Endothelial cell of umbilical vein (primary cell): ENCODE results near the gene LST1. TPM values are rescaled to one million over a fixed set of nuclear protein-coding genes. Genes with fewer than 3 reads are reported as not detected.

Experiments used
- BruUV-seq: library from RNA; stranded (reverse); fragments of 400-500 nt; replicated peaks from 2 replicates; lab custom pipeline; 2021; lab: Mats Ljungman, UMichigan
- CTCF ChIA-PET: fragments of 300-600, 350-600 bp; sonication (Branson Sonifier 250); formaldehyde crosslinking; loops from one replicate; lab custom pipeline; 2021; ENCODE audit warnings: antibody characterized with exemption, inconsistent platforms; lab: Charles Lee
- POLR2A ChIA-PET: fragments of 300-600, 350-600 bp; sonication (Branson Sonifier 250); formaldehyde crosslinking; loops from one replicate; lab custom pipeline; 2021; ENCODE audit warnings: antibody characterized with exemption, inconsistent platforms; lab: Charles Lee
- DNase-seq: peaks from one replicate; pipeline ENCODE4 v3.0.0-alpha.2; 2011; ENCODE audit warnings: low read depth, low spot score
- FAIRE-seq: peaks from 2 replicates; lab custom pipeline; 2011; peaks lifted over from hg19 to GRCh38; lab: Jason Lieb, UNC
- H2AFZ ChIP-seq: 2 replicates; pipeline ENCODE4 v1.6.0; 2012; ENCODE audit warnings: low read depth, low read length, control low read depth, inconsistent platforms
- H3K27ac ChIP-seq: 2 replicates; pipeline ENCODE4 v1.5.1; 2011; ENCODE audit warnings: low read depth, mild to moderate bottlenecking, control low read depth, low read length, moderate library complexity; ENCODE audit not compliant: insufficient read depth
- H3K27me3 ChIP-seq, 2 experiments: 2 replicates each; pipeline versions ENCODE4 v1.6.0 to v1.6.1; 2011; ENCODE audit warnings: low read length in 2 of 2, mixed read lengths in 1 of 2; ENCODE audit not compliant: control insufficient read depth in 2 of 2, insufficient read depth in 2 of 2
- H3K36me3 ChIP-seq, 2 experiments: 2 replicates in 1 of 2; 3 replicates in 1 of 2; pipeline ENCODE4 v1.5.1; 2011; ENCODE audit warnings: low read length in 2 of 2, mild to moderate bottlenecking in 1 of 2, moderate library complexity in 1 of 2; ENCODE audit not compliant: control insufficient read depth in 2 of 2, insufficient read depth in 2 of 2; ENCODE audit errors: extremely low read depth in 1 of 2
- H3K4me1 ChIP-seq: 3 replicates; pipeline ENCODE4 v1.5.1; 2011; ENCODE audit warnings: mild to moderate bottlenecking, low read length; ENCODE audit not compliant: control insufficient read depth, insufficient read depth; ENCODE audit errors: extremely low read depth
- H3K4me2 ChIP-seq: 2 replicates; pipeline ENCODE4 v1.6.1; 2011; ENCODE audit warnings: low read length, control low read depth, mixed read lengths; ENCODE audit not compliant: insufficient read depth
- H3K4me3 ChIP-seq, 3 experiments: fragments of 200-600 bp in 1 of 3; sonication (generic), shearing (Covaris generic) in 1 of 3; replicated peaks in 1 of 3; 2 replicates each; pipeline ENCODE4 v1.5.1; 2011 to 2016; ENCODE audit warnings: control low read depth in 3 of 3, low read length in 3 of 3, mild to moderate bottlenecking in 2 of 3, inconsistent platforms in 1 of 3, low read depth in 1 of 3, moderate library complexity in 1 of 3; ENCODE audit not compliant: insufficient read depth in 1 of 3
- H3K79me2 ChIP-seq: 2 replicates; pipeline ENCODE4 v1.6.0; 2012; ENCODE audit warnings: low read length, inconsistent platforms; ENCODE audit not compliant: control insufficient read depth, insufficient read depth
- H3K9ac ChIP-seq: replicated peaks from 2 replicates; pipeline ENCODE3; 2011; ENCODE audit warnings: low read length, control low read depth; ENCODE audit not compliant: insufficient read depth; ENCODE audit errors: extremely low read depth
- H3K9me1 ChIP-seq: replicated peaks from 3 replicates; pipeline ENCODE4 v1.6.0; 2011; ENCODE audit warnings: mild to moderate bottlenecking, low read length; ENCODE audit not compliant: control insufficient read depth, insufficient read depth; ENCODE audit errors: extremely low read depth
- H3K9me3 ChIP-seq: replicated peaks from 2 replicates; pipeline ENCODE4 v1.5.1; 2012; ENCODE audit warnings: low read length, inconsistent platforms; ENCODE audit not compliant: control insufficient read depth, insufficient read depth
- H4K20me1 ChIP-seq: replicated peaks from 2 replicates; pipeline ENCODE3; 2011; ENCODE audit warnings: mild to moderate bottlenecking, low read length; ENCODE audit not compliant: control insufficient read depth, insufficient read depth; ENCODE audit errors: extremely low read depth
- EZH2 ChIP-seq: IDR thresholded peaks from 2 replicates; pipeline ENCODE4 v1.6.1; 2012; ENCODE audit warnings: borderline replicate concordance, low read depth, mild to moderate bottlenecking, moderate library complexity, low read length, inconsistent platforms; ENCODE audit not compliant: severe bottlenecking
- FOS ChIP-seq: IDR thresholded peaks from 2 replicates; pipeline ENCODE4 v1.6.1; 2011; ENCODE audit warnings: mild to moderate bottlenecking, low read length, moderate library complexity, borderline replicate concordance; ENCODE audit not compliant: insufficient read depth
- GATA2 ChIP-seq: IDR thresholded peaks from 2 replicates; pipeline ENCODE4 v1.7.0; 2011; ENCODE audit warnings: low read depth, mild to moderate bottlenecking, moderate library complexity, mixed read lengths, low read length; ENCODE audit not compliant: insufficient read length, insufficient read depth
- JUN ChIP-seq: IDR thresholded peaks from 2 replicates; pipeline ENCODE4 v1.6.1; 2011; ENCODE audit warnings: borderline replicate concordance, low read depth; ENCODE audit not compliant: insufficient read length, insufficient read depth
- MYC ChIP-seq: IDR thresholded peaks from one replicate; pipeline ENCODE4 v1.6.1; 2011; ENCODE audit warnings: mild to moderate bottlenecking, low read depth, low read length
- POLR2A ChIP-seq: IDR thresholded peaks from 2 replicates; pipeline ENCODE4 v1.6.1; 2012; ENCODE audit warnings: low read depth, mild to moderate bottlenecking, control low read depth, low read length
- POLR2AphosphoS5 ChIP-seq: IDR thresholded peaks from 2 replicates; pipeline ENCODE4 v1.6.1; 2012; ENCODE audit warnings: low read depth, mild to moderate bottlenecking, control low read depth, low read length, moderate library complexity; ENCODE audit not compliant: insufficient read depth
- dilution Hi-C: fragments of 300-500 bp; cut with MboI; formaldehyde crosslinking; loops from one replicate; pipeline ENCODE4 v1.15.0; 2019; ENCODE audit warnings: low sequenced_read_pairs; ENCODE audit not compliant: extremely low pct_ligation_motif_present
- intact Hi-C: fragments of 100-400 bp; cut with micrococcal nuclease; formaldehyde crosslinking; loops from one replicate; pipeline ENCODE4 v1.10.0; 2022
- polyA plus RNA-seq, 4 experiments: library from polyadenylated mRNA; depleted of rRNA in 3 of 4; stranded (reverse) in 3 of 4; unstranded in 1 of 4; fragments of >200 nt; gene quantifications; 2 replicates each; pipeline versions ENCODE4 v1.2.1 to v1.2.3, GENCODE V29; 2011 to 2012; ENCODE audit warnings: missing spikeins in 1 of 4
- total RNA-seq: library from RNA; stranded (reverse); gene quantifications from 2 replicates; pipeline ENCODE4 v1.2.3, GENCODE V29; 2021
- TF ChIP-seq, protein P1 (sequence below): IDR thresholded peaks from 2 replicates; pipeline ENCODE4 v1.6.1; 2011; ENCODE audit not compliant: insufficient read depth, insufficient read length
- TF ChIP-seq, protein P2 (sequence below), 2 donors: IDR thresholded peaks; 1 replicate in 1 of 2; 2 replicates in 1 of 2; pipeline ENCODE4 v1.5.1; 2011; ENCODE audit warnings: low read length in 2 of 2, mild to moderate bottlenecking in 2 of 2, moderate library complexity in 2 of 2, control low read depth in 1 of 2, inconsistent platforms in 1 of 2, low read depth in 1 of 2; ENCODE audit not compliant: insufficient read depth in 1 of 2; ENCODE audit errors: extremely low read depth in 1 of 2

Gene LST1
- total and polyA plus RNA-seq, 2 donors (not counting 3 experiments of a cell fraction or from before 2014, with no cell fraction given): 1.00 to 1.8 TPM

DNA sequence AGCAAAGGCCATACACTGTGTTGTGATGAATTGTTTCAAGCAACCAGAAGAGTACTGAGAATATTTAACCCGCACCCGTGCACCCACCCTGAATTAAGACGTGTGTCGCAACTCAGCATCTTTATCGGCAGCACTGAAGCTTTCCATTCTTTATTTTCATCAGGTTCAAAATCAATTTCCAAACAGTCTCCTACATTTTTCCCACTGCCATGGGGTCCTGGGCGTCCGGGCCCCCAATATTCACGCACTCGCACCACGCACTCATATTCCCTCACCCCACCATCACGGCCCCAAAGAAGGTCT, 5.7 kb upstream of the LST1 start:
- DNase-seq (no peak), FAIRE-seq (no peak)
- Histone ChIP-seq H3K9me1 (no peaks in the 10 kb centered on the region), H3K4me3 (peak overlapping the region; percentile 6 to 71 (median 25)), H3K4me1 (peaks cover 16% of the 10 kb centered on the region), H3K9me3 (no peaks in the 10 kb centered on the region), H4K20me1 (no peaks in the 10 kb centered on the region), H3K79me2 (peaks cover 10% of the 10 kb centered on the region), H3K27ac (peak overlapping the region; percentile 55), H3K36me3 (no peaks in the 10 kb centered on the region), H3K4me2 (peak overlapping the region; percentile 25), H3K9ac (peak overlapping the region; percentile 71), H2AFZ (peak overlapping the region; percentile 95), H3K27me3 (no peaks in the 10 kb centered on the region)
- TF ChIP-seq POLR2A (no peak), JUN (no peak), FOS (no peak), EZH2 (no peak), MYC (no peak), GATA2 (no peak), POLR2AphosphoS5 (no peak)
- TF ChIP-seq, protein P1, sequence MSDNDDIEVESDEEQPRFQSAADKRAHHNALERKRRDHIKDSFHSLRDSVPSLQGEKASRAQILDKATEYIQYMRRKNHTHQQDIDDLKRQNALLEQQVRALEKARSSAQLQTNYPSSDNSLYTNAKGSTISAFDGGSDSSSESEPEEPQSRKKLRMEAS: no peak
- TF ChIP-seq, protein P2, sequence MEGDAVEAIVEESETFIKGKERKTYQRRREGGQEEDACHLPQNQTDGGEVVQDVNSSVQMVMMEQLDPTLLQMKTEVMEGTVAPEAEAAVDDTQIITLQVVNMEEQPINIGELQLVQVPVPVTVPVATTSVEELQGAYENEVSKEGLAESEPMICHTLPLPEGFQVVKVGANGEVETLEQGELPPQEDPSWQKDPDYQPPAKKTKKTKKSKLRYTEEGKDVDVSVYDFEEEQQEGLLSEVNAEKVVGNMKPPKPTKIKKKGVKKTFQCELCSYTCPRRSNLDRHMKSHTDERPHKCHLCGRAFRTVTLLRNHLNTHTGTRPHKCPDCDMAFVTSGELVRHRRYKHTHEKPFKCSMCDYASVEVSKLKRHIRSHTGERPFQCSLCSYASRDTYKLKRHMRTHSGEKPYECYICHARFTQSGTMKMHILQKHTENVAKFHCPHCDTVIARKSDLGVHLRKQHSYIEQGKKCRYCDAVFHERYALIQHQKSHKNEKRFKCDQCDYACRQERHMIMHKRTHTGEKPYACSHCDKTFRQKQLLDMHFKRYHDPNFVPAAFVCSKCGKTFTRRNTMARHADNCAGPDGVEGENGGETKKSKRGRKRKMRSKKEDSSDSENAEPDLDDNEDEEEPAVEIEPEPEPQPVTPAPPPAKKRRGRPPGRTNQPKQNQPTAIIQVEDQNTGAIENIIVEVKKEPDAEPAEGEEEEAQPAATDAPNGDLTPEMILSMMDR (IDR thresholded peaks at IDR 0.05; ENCODE audit: extremely low read depth in 1 of 2, insufficient read depth in 1 of 2, low read depth in 1 of 2, low read length in 2 of 2): no peak
- CTCF ChIA-PET: interaction anchor here (0.9 to 32.6 kb wide), 6 partner anchors 9 to 49 kb away, joined by 3 to 1517 read pairs (median 8); partner anchors contain the start of genes ATP6V1G2, DDX39B, NCR3 and NFKBIL1
- POLR2A ChIA-PET: interaction anchor here (0.9 to 1.6 kb wide), 5 partner anchors 9 to 40 kb away, joined by 3 to 5 read pairs (median 3); partner anchors contain the start of gene PRRC2A
- intact Hi-C loops: loop anchor here (1.0 kb wide), 1 partner anchor 9 kb away; no protein-coding TSS in a partner anchor
- dilution Hi-C loops: no loop called here
- no TSS peak for BruUV-seq
